ENCODE data around the gene QSOX2.

QSOX2 gene

GRCh38 chr9:136201174-136201573, 44.4 kb downstream of the QSOX2 start:
- no peak for DNase-seq

DNA sequence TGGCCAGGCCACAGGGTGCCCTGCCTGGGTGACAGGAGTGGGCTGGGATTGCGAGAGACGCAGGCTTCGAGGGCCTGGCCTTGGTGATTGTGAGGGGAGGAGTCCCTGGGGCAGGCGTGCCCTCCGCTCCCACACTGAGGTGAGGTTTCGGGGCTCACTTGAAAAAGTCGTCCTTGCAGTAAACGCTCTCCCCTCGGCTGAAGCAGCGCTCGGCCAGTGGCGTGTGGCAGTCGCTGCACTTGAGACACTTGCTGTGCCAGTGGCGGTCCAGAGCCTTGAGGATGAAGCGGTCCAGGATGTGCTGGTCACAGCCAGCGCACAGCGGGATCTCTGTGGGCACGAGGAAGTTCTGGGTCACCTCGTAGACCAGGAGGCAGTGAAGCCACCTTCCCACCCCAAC, 45.2 kb downstream of the QSOX2 start:
- no peak for DNase-seq

GRCh38 chr9:136199391-136200288, 46.0 kb downstream of the QSOX2 start:
- DNase-seq = no peak

DNA sequence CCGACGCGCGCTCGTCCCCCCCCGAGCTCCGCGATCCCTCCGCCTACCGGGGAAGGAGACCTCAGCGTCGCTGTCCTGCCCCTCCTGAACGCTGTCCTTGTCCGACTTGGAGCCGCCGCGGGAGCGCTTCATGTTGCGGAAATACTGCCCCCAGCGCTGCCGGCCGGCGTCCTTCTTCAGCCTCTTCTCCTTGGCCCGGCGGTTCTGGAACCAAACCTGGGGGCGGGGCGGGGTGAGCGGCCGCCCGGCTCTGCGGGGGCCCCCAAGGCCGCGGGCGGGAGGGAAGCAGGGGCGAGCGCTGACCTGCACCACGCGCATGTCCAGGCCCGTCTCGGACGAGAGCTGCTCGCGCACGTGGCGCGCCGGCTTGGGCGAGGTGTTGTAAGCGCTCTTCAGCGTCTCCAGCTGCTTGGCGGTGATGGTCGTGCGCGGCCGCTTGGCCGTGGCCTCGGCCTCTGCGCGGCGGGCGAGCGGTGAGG, 47.0 kb downstream of the QSOX2 start:
- no peak for DNase-seq

- no peak for DNase-seq
Observed at GRCh38 chr9:136197930-136198604, 47.5 kb downstream of the QSOX2 start.

- DNase-seq = no peak
Observed at GRCh38 chr9:136197084-136197875, 48.3 kb downstream of the QSOX2 start.

GRCh38 chr9:136196404-136197083, 49.1 kb downstream of the QSOX2 start:
- no peak for DNase-seq

GRCh38 chr9:136194540-136194939, 51.1 kb downstream of the QSOX2 start:
- no peak for DNase-seq

- no peak for DNase-seq
Observed at GRCh38 chr9:136193891-136194279, 51.7 kb downstream of the QSOX2 start.

GRCh38 chr9:136193127-136193890, 52.3 kb downstream of the QSOX2 start:
- DNase-seq = no peak

- DNase-seq = no peak
Observed at GRCh38 chr9:136192289-136193126, 53.1 kb downstream of the QSOX2 start.

DNA sequence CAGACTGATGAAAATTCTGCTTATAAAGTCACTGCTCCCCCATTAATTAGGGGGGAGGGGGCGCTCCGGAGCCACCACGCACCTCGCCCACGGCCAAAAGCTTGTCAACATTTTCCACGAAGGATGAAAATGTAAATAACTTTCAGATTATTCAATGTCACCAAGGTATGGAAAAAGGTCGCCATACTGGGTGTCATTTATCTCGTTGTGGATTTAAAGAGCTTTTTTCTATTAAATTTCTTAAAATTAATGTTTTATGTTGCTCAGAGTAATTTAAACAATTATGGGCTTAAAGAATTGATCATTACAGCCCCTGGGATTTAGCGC, 53.7 kb downstream of the QSOX2 start:
- no peak for DNase-seq

GRCh38 chr9:136191099-136191959, 54.3 kb downstream of the QSOX2 start:
- no peak for DNase-seq

DNA sequence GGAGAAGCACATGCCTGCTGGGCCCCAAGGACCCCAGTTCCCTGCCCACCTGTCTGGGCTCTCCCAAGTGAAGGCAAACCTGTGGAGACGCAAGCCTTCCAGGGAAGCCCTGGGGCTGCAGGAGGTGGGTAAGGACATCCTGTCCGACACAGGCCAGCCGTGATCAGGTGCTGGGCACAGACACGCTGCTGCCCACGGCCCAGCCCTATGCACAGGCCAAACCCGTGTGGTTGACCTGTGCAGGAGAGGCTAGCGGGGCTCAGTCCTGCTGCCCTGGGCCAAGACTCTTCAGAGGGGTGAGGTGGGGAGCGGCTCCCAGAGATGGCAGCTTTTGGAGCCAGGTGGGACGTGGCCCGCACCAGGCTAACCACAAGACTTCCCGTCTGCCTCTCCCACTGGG, 55.0 kb downstream of the QSOX2 start:
- DNase-seq = no peak

DNA sequence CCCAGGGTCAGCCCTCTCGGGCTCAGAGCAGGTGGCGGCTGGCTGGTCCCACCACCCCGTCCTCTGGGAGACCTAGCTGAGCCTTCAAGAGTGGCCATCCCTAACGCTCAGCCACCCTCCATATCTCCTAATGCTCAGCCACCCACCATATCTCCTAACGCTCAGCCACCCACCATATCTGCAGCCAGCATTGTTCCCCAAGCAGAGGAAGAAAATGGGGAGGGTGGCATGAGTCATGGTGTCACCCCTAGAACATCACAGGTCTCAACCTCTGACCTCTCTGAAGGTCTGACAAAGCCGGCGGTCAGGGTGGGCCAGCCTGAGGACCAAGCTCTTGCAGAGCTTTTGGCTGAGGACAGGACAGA, 55.4 kb downstream of the QSOX2 start:
- no peak for DNase-seq

GRCh38 chr9:136189394-136190236, 56.0 kb downstream of the QSOX2 start:
- no peak for DNase-seq

GRCh38 chr9:136187683-136188586, 57.7 kb downstream of the QSOX2 start:
- no peak for DNase-seq

DNA sequence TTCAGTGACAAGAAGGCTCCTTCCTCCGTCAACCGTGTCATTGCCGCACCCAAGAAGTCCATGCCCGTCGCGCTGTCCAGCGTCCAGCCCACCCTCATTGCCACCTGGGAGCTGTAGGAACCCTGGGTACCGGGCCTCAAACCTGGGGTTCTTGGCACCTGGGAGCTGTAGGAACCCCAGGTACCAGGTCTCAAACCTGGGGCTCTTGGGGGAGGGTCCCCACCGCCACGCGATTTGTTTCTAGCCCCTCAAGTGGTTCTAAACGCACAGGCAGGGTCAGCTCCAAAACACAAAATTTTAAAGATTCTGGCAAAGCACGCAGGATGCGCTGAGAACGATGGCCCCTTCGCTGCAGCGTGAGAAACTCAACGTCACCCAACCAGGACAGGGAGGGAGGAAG, 58.4 kb downstream of the QSOX2 start:
- DNase-seq = no peak
